Fibroblast of gingiva (primary cell): Measurements from ENCODE around the gene CMKLR1.
A peak's percentile ranks its signal among the peaks of the same experiment; 100 is the strongest.

Experiments used
- DNase-seq: peaks from one replicate; pipeline ENCODE4 v3.0.0-alpha.2; 2011; ENCODE audit warnings: low read depth

CMKLR1 gene, protein sequence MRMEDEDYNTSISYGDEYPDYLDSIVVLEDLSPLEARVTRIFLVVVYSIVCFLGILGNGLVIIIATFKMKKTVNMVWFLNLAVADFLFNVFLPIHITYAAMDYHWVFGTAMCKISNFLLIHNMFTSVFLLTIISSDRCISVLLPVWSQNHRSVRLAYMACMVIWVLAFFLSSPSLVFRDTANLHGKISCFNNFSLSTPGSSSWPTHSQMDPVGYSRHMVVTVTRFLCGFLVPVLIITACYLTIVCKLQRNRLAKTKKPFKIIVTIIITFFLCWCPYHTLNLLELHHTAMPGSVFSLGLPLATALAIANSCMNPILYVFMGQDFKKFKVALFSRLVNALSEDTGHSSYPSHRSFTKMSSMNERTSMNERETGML

DNA sequence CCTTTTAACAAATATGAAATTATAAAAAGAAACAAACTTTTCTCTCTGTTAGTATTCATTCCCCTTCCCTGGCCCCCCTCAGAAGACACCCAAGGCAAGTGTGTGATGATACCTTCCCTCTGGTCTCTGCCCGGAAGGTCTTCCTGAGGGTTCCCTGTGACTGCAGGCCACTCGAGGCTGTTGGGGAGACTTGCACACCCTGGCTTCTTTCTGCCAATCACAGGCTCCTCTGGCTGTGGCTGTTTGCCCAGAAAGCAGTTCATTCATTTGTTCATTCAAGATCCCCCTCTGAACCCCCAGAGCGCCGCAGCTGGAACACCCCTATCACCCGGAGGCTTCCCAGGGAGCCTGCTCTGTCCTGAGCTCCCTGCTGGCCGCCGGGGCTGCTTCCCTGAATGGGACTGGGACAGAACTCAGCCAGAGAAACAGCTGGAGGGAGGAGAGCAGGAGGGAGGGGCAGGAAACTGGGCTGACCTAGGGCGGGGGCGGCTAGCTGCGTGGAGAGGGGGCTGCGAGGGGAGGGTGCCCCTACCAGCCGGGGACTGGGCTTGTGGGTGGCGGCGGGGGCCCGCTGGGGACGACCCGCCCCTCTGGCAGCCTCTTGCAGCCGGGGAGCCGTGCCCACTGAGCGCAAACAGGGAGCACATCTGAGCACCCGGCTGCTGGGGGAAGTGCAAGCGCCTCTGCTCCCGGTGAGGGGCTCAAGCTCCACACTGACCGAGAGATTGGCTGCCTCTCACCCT lies at the start of gene CMKLR1:
CMKLR1 (minus strand) TSS at position 397 of the 743 bp plus-strand sequence. CDS start 45,720 bp downstream, outside the sequence.
- peak; percentile 15 for DNase-seq

DNA sequence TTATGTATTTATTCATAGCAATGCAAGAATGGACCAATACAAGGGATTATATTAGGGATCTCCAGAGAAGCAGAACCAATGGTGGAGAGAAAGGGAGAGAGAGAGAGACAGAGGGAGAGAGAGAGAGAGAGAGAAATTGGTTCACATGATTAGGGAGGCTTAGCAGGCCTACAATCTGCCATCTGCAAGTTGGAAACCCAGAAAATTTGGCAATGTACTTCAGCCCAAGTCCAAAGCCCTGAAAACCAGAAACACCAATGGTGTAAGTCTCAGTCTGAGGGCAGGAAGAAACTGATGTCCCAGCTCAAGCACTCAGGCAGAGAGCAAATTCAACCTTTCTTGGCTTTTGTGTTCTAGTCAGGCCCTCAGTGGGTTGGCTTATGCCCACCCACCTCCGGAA lies 48.7 kb upstream of the CMKLR1 start:
- DNase-seq, result no peak

- DNase-seq, result peak; percentile 19
Observed at GRCh38 chr12:108386709-108387360, 47.7 kb upstream of the CMKLR1 start.

DNA sequence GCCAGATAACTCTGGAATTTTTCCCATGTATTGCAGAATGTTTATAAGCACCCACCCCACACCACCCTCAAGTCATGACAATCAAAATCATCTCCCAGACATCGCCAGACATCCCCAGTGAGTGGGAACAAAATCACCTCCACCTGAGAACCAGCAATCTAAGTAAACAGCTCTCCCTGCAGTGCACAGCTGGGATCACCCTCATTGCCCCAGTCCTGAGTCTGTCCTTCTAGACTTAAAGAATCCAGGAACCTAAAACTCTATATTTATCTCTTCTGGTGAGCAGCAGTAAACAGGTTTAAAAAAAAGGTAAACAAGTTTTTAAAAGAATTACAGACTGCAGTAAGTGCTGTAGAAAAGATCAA lies 43.3 kb upstream of the CMKLR1 start:
- no peak for DNase-seq

- DNase-seq, result no peak
Observed at GRCh38 chr12:108381787-108382436, 42.8 kb upstream of the CMKLR1 start.

DNA sequence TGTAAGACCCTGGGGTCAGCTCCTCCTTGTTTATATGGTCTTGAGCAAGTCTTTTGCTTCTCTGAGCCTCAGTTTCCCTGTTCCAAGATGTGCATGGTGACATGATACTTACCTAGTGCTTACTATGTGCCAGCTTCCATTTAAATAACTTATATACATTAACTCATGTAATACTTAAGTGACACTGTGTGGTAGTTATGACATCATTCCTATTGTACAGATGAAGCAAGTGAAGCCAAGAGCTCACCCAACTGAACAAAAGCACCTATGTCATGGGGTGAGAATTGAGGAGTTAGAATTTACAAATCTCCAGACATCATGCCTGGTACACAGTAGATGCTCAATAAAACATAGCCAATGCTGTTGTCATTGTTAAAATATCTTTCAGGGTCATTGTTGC lies 41.3 kb upstream of the CMKLR1 start:
- DNase-seq, result no peak

DNA sequence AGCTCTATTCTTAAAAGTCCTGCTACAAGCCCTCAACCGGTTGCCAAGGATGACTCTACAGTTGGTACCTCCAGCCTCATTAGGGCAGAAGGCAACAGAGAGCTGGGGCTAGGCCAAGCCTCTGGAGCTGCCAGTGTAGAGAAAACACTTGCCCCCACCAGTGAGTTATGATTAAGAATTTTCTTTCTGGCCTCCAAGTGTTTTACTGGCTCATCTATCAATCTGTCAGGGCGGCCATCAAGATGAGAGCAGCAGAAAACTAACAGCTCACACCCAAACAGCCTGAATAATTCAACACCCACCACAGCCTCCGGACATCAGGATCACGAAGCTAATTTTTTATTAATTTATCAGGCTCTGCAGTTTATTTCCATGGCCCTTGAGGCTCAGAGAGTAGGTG lies 40.7 kb upstream of the CMKLR1 start:
- no peak for DNase-seq

GRCh38 chr12:108378926-108379325 lies 39.8 kb upstream of the CMKLR1 start:
- DNase-seq, result no peak

DNA sequence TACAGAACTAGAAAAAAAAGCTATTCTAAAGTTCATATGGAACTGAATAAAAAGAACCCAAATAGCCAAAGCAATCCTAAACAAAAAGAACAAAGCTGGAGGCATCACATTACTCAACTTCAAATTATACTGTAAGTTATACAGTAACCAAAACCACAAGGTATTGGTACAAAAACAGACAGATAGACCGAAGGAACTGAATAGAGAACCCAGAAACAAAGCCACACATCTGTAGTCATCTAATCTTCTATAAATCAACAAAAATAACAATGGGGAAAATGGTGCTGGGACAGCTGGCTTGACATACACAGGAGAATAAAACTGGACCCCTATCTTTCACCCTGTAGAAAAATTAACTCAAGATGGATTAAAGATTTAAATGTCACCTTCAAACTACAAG lies 38.1 kb upstream of the CMKLR1 start:
- DNase-seq, result no peak

DNA sequence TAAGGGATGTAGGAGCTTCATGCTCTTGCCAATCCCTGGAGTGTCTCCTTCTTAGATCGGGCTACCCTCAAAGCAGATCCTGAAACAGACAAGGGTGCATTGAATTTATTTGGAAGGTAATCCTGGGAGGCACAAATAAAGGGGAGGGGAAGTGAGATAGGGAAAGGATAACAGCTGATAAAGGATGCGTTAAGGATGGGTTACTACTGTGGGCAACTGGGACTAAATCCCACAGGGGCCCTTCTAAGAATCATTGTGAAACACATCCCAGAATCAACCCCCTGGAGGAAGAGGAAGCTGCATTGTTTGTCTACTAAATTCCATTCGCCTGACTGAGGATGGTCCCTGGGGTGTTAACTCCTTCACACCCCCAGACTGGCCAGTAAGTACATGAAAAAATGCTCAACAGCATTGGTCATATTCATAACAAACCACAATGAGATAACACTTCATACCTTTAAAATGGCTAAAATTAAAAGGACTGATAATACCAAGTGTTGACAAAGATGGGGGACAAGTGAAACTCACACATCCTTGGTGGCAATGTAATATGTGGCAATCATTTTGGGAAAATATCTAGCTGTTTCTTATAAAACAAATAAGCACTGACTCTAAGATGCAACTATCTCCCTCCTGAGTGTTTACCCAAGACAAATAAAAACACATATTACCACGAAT lies 37.0 kb upstream of the CMKLR1 start:
- DNase-seq, result peak; percentile 29

DNA sequence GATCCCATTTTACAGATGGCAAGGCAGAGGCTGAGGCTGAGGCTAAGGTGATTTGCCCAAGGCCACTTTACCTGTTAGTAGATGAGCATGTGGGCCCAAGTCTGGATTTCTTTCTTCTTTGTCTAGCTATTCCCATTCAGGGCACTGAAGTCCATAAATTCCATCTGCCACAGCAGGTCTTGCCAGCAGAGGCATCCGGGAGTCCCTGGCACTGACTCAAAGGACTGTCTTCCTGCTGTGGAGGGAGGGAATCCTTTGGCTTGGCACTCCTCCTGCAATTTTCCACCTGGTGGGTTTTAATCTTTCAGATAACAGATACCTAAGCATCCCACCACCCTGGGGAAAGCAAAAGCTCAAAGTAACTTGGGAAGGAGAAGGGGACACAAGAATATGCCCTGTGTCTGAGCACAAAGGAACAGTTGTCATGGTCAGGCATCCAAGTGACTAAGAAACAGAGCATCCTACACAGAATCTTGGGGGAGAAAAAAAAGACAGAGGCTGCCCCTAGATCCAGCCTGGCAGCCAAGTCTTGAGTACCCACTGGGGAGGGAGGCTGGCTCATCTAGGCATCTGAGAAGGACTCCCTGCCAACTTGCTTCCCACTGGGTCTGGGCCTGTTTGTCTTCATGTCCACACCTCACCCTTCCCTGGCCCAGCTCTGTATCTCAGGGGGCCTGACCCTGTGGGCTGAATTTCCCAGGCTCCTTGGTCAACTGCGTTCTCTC lies 35.6 kb upstream of the CMKLR1 start:
- no peak for DNase-seq

DNA sequence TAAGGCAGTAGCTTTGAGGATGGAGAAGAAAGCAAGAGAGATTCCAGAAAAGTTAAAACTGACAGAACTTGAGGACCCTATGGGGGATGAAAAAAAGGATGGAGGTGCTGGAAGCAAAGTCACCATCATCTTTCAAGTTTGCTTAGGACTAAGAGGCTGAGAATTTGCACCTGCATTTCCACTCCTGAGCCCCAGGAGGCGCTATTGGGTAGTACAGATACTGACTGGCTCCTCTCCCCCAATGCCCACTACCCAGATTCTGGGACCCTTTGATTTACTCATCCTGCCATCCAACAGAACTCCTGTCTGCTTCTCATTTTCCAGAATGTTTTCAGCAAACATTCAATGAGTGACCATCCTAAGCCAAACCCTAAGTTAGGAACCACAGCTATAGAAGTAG lies 34.0 kb upstream of the CMKLR1 start:
- no peak for DNase-seq

DNA sequence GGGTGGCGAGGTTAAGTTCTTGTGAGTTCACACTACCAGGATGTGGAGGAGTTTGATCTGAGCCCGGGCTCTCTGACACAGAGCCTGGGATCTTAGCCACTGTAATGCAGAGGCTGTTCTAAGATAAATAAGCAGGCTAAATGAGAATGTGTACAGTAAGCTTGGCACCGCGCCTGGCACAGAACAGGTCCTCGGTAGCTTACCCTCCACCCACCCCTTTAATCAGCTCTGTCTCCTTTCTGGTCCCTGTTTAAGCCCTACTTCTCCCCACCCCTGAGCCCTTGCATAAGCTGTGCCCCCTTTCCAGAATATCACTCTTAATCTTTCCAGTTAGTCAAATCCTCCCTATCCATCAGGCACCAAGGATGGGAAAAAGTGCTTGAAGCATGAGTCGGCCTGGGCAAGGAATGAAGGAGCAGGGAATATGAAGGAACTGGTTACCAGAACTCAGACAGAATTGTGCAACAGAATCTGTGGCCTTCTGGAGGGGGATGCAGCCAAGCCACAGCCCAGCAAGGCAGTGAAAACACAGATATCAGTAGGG lies 32.8 kb upstream of the CMKLR1 start:
- DNase-seq, result peak; percentile 92

DNA sequence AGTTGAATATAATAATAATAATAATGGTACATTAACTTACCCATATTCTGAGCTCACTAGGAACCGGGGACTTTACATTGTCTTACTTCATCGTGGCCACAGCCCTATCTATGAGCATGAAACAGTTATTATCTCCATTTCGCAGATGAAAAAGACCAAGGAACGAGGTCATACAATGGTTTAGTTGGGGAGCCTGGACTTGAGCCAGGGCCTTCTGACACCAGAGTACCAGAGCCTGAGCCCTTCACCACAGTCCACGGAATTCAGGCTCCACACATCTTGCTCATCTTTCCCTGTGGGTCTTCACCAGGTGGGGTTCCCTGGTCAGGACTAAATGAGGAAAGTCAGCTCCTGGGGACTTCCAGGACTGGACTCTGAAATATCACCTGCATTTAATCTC lies 31.3 kb upstream of the CMKLR1 start:
- DNase-seq, result no peak

DNA sequence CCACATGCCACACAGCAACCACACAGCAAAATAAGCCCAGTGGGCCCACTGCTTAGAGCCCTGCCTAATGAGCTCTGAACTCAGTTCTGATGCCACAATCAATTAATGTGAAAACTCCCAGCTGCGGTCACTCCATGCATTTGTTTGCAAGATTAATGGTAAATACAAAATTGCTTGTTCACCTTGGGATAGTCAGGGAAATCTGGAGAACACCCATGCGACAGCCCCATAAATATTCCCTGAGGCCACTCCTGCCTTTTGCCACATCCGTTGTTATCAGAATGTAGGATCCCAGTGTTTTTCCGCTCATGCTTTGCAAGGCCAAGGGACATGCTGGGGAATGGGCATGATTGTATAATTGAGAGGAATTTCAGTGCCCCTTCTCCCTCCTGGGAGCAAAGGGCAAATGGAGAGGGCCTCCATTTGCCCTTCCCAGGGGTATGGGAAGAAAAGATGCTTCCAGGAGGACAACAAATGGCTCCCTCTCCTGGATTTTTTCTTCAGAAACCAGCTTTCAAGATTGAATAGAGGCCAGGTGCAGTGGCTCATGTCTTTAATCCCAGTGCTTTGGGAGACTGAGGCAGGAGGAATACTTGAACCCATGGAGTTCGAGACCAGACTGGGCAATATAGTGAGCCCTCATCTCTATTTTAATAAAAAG lies 30.8 kb upstream of the CMKLR1 start:
- DNase-seq, result no peak

DNA sequence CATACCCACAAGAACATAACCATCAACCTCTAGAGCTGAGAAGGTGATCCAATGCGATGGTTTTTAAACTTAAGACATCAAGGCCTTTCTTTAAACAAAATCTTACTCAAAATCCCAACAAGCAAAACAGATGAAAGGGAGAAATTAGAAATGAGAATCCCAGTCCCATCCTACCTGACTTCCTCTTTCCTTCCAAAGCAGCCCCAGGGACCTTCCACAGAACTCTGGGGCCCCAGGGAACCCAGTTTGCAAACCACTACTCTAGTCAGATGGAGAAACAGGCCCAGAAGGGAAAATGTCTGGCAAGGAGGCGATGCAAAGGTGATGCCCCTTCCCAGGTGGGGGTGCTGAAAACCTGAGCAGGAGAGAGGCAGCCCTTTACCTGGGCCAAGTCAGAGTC lies 29.0 kb upstream of the CMKLR1 start:
- no peak for DNase-seq

DNA sequence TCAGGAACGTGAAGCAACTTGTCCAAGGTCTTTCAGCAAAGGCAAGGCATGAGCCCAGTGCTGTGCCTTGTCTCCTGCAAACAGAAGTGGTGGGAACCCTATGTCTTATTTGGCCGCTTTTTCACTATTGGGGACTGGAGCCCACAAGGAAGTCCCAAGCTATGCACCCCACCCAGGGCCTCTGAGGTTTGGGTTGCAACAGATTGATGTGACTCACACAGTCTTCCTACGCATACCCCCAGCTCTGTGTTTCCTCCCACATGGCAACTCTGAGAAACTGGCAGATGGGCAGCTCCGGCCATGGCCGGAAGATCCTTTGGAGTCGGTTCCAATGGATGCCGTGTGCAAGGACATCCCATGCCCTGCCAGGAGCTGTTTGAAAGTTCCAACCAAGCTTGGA lies 28.3 kb upstream of the CMKLR1 start:
- peak; percentile 98 for DNase-seq

- no peak for DNase-seq
Observed at GRCh38 chr12:108365324-108365723, 26.2 kb upstream of the CMKLR1 start.

DNA sequence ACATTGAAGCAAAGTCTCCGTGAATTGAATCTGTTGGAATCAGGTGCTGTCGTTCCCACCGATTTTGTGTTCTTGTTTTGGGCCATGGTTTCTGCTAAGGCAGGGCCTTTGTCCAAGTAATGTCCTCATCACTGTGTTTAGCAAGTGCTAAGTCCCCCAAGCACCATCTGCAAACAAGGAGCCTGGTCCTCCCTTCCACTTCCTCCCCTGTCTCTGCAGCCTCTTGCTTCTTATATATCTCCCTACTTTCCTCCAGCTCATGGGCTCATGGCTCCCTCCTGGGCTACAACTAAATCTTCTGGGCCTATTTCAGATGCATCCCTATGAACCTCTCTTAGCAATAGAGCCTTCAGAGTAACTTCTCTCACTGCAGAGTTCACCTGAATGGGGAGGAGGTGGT lies 25.8 kb upstream of the CMKLR1 start:
- no peak for DNase-seq

GRCh38 chr12:108363565-108363964 lies 24.5 kb upstream of the CMKLR1 start:
- DNase-seq, result no peak
